HCT116 (cell line): ENCODE results near the gene SUV39H2. TPM values are rescaled to one million over a fixed set of nuclear protein-coding genes. Genes with fewer than 3 reads are reported as not detected.

ENCODE experiments used
- ATAC-seq: fragments of 200-7000 bp; cut with Tn5 transposase; 2 replicates; pipeline ENCODE4 v1.9.1; 2020; ENCODE audit warnings: mild to moderate bottlenecking, moderate library complexity
- BruUV-seq: library from RNA; stranded (reverse); fragments of 400-500 nt; replicated peaks from 2 replicates; lab custom pipeline; 2021; lab: Mats Ljungman, UMichigan
- CTCF ChIA-PET: fragments of 300-600 bp; sonication (Branson Sonifier 250); formaldehyde crosslinking; loops from one replicate; lab custom pipeline; 2021; ENCODE audit warnings: antibody characterized with exemption; lab: Charles Lee
- POLR2A ChIA-PET: fragments of 300-600, 350-600 bp; sonication (Branson Sonifier 250); formaldehyde crosslinking; loops from one replicate; lab custom pipeline; 2021; ENCODE audit warnings: antibody characterized with exemption; lab: Charles Lee
- RAD21 ChIA-PET, 2 experiments: fragments of 300-600 bp; sonication (Branson Sonifier 250); formaldehyde crosslinking; loops; one replicate each; lab custom pipeline; 2023; ENCODE audit warnings: low total read pairs in 2 of 2; ENCODE audit not compliant: uncharacterized antibody in 2 of 2, unreplicated experiment in 2 of 2, low non-redundant PET in 1 of 2; lab: Charles Lee
- DNase-seq: peaks from one replicate; pipeline ENCODE4 v3.0.0-alpha.2; 2010; ENCODE audit warnings: low read depth, low spot score
- H2AFZ ChIP-seq: fragments of 200-600 bp; shearing (Covaris generic), sonication (generic); 2 replicates; pipeline ENCODE4 v1.6.1; 2017; ENCODE audit warnings: low read depth, mixed run types, mixed read lengths, antibody characterized with exemption, low read length; ENCODE audit not compliant: poor library complexity, severe bottlenecking
- H3K27ac ChIP-seq: 2 replicates; pipeline ENCODE4 v1.5.1; 2012; ENCODE audit warnings: low read depth, low read length
- H3K27me3 ChIP-seq: fragments of 200-600 bp; sonication (generic); 2 replicates; pipeline ENCODE4 v1.6.1; 2016; ENCODE audit warnings: mixed run types, low read length, mixed read lengths; ENCODE audit not compliant: insufficient read depth
- H3K36me3 ChIP-seq, 2 experiments: fragments of 200-500 bp in 1 of 2; fragments of 200-600 bp in 1 of 2; sonication (Bioruptor generic) in 1 of 2; sonication (generic) in 1 of 2; 2 replicates each; pipeline versions ENCODE4 v1.5.1 to v1.6.1; 2014 to 2016; ENCODE audit warnings: low read length in 2 of 2, inconsistent platforms in 1 of 2, mixed read lengths in 1 of 2, mixed run types in 1 of 2; ENCODE audit not compliant: insufficient read depth in 2 of 2, control insufficient read depth in 1 of 2
- H3K4me1 ChIP-seq, 2 experiments: fragments of 200-600 bp in 1 of 2; sonication (generic) in 1 of 2; 2 replicates each; pipeline versions ENCODE4 v1.5.1 to v1.6.1; 2012 to 2017; ENCODE audit warnings: low read length in 2 of 2, inconsistent platforms in 1 of 2, mild to moderate bottlenecking in 1 of 2, mixed read lengths in 1 of 2, mixed run types in 1 of 2, moderate library complexity in 1 of 2; ENCODE audit not compliant: insufficient read depth in 2 of 2, control insufficient read depth in 1 of 2
- H3K4me2 ChIP-seq: fragments of 200-600 bp; sonication (generic); 2 replicates; pipeline ENCODE4 v1.6.1; 2017; ENCODE audit warnings: mixed run types, low read length, mixed read lengths
- H3K4me3 ChIP-seq, 2 experiments: fragments of 200-600 bp in 1 of 2; sonication (generic) in 1 of 2; replicated peaks in 1 of 2; 2 replicates each; pipeline ENCODE4 v1.5.1; 2011 to 2016; ENCODE audit warnings: low read length in 2 of 2, control low read depth in 1 of 2, low read depth in 1 of 2, mild to moderate bottlenecking in 1 of 2, mixed read lengths in 1 of 2, mixed run types in 1 of 2
- H3K79me2 ChIP-seq: fragments of 200-600 bp; sonication (generic); 2 replicates; pipeline ENCODE4 v1.6.1; 2017; ENCODE audit warnings: mild to moderate bottlenecking, mixed run types, low read length, moderate library complexity, mixed read lengths; ENCODE audit not compliant: insufficient read depth
- H3K9ac ChIP-seq: fragments of 200-600 bp; sonication (generic); 2 replicates; pipeline ENCODE4 v1.6.1; 2016; ENCODE audit warnings: low read length, mixed read lengths
- H3K9me2 ChIP-seq: fragments of 200-600 bp; sonication (generic), shearing (Covaris generic); 2 replicates; pipeline ENCODE4 v1.6.1; 2017; ENCODE audit warnings: mixed run types, mild to moderate bottlenecking, moderate library complexity; ENCODE audit not compliant: insufficient read depth
- H3K9me3 ChIP-seq, 2 experiments: fragments of 200-500 bp in 1 of 2; fragments of 200-600 bp in 1 of 2; sonication (Bioruptor generic) in 1 of 2; sonication (generic) in 1 of 2; 2 replicates each; pipeline ENCODE4 v1.6.1; 2014 to 2017; ENCODE audit warnings: low read length in 2 of 2, mixed read lengths in 2 of 2, inconsistent platforms in 1 of 2, low read depth in 1 of 2, mild to moderate bottlenecking in 1 of 2, mixed run types in 1 of 2, moderate library complexity in 1 of 2; ENCODE audit not compliant: control insufficient read depth in 1 of 2, insufficient read depth in 1 of 2
- H4K20me1 ChIP-seq: fragments of 200-600 bp; sonication (generic), shearing (Covaris generic); 2 replicates; pipeline ENCODE4 v1.6.1; 2017; ENCODE audit warnings: mixed run types, mild to moderate bottlenecking, moderate library complexity; ENCODE audit not compliant: insufficient read depth
- ATF3 ChIP-seq: IDR thresholded peaks from 2 replicates; pipeline ENCODE4 v1.6.1; 2012
- CBX3 ChIP-seq: IDR thresholded peaks from 2 replicates; pipeline ENCODE4 v1.6.1; 2012; ENCODE audit warnings: low read depth
- EGR1 ChIP-seq: IDR thresholded peaks from 2 replicates; pipeline ENCODE4 v1.6.1; 2012; ENCODE audit warnings: low read depth
- ELF1 ChIP-seq: IDR thresholded peaks from 2 replicates; pipeline ENCODE4 v1.6.1; 2012; ENCODE audit warnings: low read depth, borderline replicate concordance
- EZH2 ChIP-seq: fragments of 200-600 bp; sonication (generic); IDR thresholded peaks from 2 replicates; pipeline ENCODE4 v1.6.1; 2017; ENCODE audit warnings: antibody characterized with exemption, mixed run types
- FOSL1 ChIP-seq: IDR thresholded peaks from 2 replicates; pipeline ENCODE4 v1.6.1; 2012; ENCODE audit warnings: low read depth
- JUND ChIP-seq: IDR thresholded peaks from 2 replicates; pipeline ENCODE4 v1.6.1; 2012
- POLR2A ChIP-seq: IDR thresholded peaks from 2 replicates; pipeline ENCODE4 v1.7.0; 2011; ENCODE audit warnings: borderline replicate concordance; ENCODE audit not compliant: insufficient read depth, insufficient read length; ENCODE audit errors: extremely low read depth
- POLR2AphosphoS5 ChIP-seq: IDR thresholded peaks from 2 replicates; pipeline ENCODE4 v1.6.1; 2011; ENCODE audit warnings: mild to moderate bottlenecking, low read depth, low read length, moderate library complexity
- RAD21 ChIP-seq: IDR thresholded peaks from 2 replicates; pipeline ENCODE4 v1.6.1; 2012; ENCODE audit warnings: low read depth, mild to moderate bottlenecking
- SIN3A ChIP-seq: IDR thresholded peaks from 2 replicates; pipeline ENCODE4 v1.6.1; 2012; ENCODE audit warnings: low read depth
- SP1 ChIP-seq: IDR thresholded peaks from 2 replicates; pipeline ENCODE4 v1.6.1; 2012; ENCODE audit warnings: low read depth
- SRF ChIP-seq: IDR thresholded peaks from 2 replicates; pipeline ENCODE4 v1.6.1; 2012; ENCODE audit warnings: low read depth
- TCF7L2 ChIP-seq: IDR thresholded peaks from 2 replicates; pipeline ENCODE4 v1.7.0; 2011; ENCODE audit warnings: borderline replicate concordance, inconsistent platforms; ENCODE audit not compliant: insufficient read depth, insufficient read length; ENCODE audit errors: extremely low read depth
- YY1 ChIP-seq: IDR thresholded peaks from 2 replicates; pipeline ENCODE4 v1.6.1; 2011; ENCODE audit warnings: low read length, low read depth, moderate library complexity, mild to moderate bottlenecking; ENCODE audit not compliant: insufficient replicate concordance; ENCODE audit errors: extremely low read depth
- ZFX ChIP-seq: fragments of 450-650 bp; IDR thresholded peaks from 2 replicates; pipeline ENCODE4 v1.6.1; 2017
- ZNF274 ChIP-seq: fragments of 200-500 bp; sonication (Bioruptor generic); IDR thresholded peaks from 2 replicates; pipeline ENCODE4 v1.6.1; 2014; ENCODE audit warnings: mild to moderate bottlenecking, low read depth, low read length, inconsistent platforms
- intact Hi-C: fragments of 100-400 bp; cut with micrococcal nuclease; formaldehyde crosslinking; loops from 2 replicates; pipeline ENCODE4 v1.10.0; 2022
- total RNA-seq: library from RNA; stranded (reverse); gene quantifications from one replicate; pipeline ENCODE4 v1.2.1, GENCODE V29; 2021; ENCODE audit not compliant: unreplicated experiment
- TF ChIP-seq, protein P1 (sequence below): IDR thresholded peaks from 2 replicates; pipeline ENCODE4 v1.6.1; 2011; ENCODE audit warnings: mild to moderate bottlenecking, low read length, moderate library complexity; ENCODE audit not compliant: insufficient replicate concordance; ENCODE audit errors: extremely low read depth
- TF ChIP-seq, protein P2 (sequence below): IDR thresholded peaks from 2 replicates; pipeline ENCODE4 v1.6.1; 2012
- TF ChIP-seq, protein P3 (sequence below), 3 experiments: fragments of 200-600 bp in 1 of 3; sonication (generic) in 1 of 3; IDR thresholded peaks in 2 of 3; conservative IDR thresholded peaks in 1 of 3; 2 replicates each; pipeline ENCODE4 v1.5.1; 2012 to 2017; ENCODE audit warnings: low read depth in 2 of 3, low read length in 2 of 3, antibody characterized with exemption in 1 of 3, borderline replicate concordance in 1 of 3, control low read depth in 1 of 3, mild to moderate bottlenecking in 1 of 3, mixed read lengths in 1 of 3, mixed run types in 1 of 3, moderate library complexity in 1 of 3; ENCODE audit not compliant: insufficient read depth in 1 of 3

Gene SUV39H2
- total RNA-seq, 1 experiment from 2014 or later: 26.6 TPM

DNA sequence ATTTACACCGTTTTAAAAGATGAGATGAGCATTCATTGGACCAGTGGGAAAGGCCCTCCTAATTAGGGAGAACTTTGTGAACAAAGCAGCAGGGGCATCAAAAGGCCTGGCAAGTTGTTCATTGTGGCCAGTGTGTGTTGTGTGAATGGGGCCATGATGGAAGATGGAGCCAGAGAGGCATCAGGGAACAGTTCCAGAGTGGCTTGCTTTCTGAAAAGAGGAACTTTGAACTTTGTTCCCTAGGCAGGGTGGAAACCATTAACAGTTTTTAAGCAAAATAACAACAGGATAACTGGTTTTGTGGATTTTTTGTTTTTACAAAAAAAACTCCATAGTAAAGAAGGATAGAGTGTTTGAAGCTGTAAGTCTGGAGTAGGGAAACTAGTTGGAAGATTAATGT is 12.5 kb downstream of the SUV39H2 start:
- Histone ChIP-seq H3K9me3 (no peaks in the 10 kb centered on the region), H3K4me3 (no peak overlapping the region), H4K20me1 (no peaks in the 10 kb centered on the region), H3K79me2 (peaks cover 92% of the 10 kb centered on the region), H3K4me2 (no peak overlapping the region), H3K9ac (no peak overlapping the region), H3K27ac (no peak overlapping the region), H3K4me1 (no peaks in the 10 kb centered on the region), H2AFZ (no peak overlapping the region), H3K9me2 (0 out of 2 replicates have a peak, but pooled peaks cover 4% of the 10 kb centered on the region), H3K36me3 (peaks cover 0 to 8% of the 10 kb centered on the region in 2 experiments; a peak in 1 of 4 replicates), H3K27me3 (no peaks in the 10 kb centered on the region)
- ChIA-PET RAD21 (no interaction called here), POLR2A (no interaction called here), CTCF (interaction anchor here (2.0 kb wide), 1 partner anchor 215 kb away, joined by 6 read pairs; no protein-coding TSS in a partner anchor)
- no TSS peak for BruUV-seq
- DNase-seq (no peak), ATAC-seq (no peak)
- TF ChIP-seq, protein P1, sequence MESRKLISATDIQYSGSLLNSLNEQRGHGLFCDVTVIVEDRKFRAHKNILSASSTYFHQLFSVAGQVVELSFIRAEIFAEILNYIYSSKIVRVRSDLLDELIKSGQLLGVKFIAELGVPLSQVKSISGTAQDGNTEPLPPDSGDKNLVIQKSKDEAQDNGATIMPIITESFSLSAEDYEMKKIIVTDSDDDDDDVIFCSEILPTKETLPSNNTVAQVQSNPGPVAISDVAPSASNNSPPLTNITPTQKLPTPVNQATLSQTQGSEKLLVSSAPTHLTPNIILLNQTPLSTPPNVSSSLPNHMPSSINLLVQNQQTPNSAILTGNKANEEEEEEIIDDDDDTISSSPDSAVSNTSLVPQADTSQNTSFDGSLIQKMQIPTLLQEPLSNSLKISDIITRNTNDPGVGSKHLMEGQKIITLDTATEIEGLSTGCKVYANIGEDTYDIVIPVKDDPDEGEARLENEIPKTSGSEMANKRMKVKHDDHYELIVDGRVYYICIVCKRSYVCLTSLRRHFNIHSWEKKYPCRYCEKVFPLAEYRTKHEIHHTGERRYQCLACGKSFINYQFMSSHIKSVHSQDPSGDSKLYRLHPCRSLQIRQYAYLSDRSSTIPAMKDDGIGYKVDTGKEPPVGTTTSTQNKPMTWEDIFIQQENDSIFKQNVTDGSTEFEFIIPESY: no peak
- TF ChIP-seq ELF1 (no peak), JUND (no peak), ATF3 (no peak), POLR2AphosphoS5 (no peak), RAD21 (no peak), EGR1 (no peak), SP1 (no peak), EZH2 (no peak), FOSL1 (no peak), SIN3A (no peak), TCF7L2 (no peak), SRF (no peak), ZNF274 (no peak), CBX3 (no peak), ZFX (no peak), POLR2A (no peak), YY1 (no peak)
- TF ChIP-seq, protein P2, sequence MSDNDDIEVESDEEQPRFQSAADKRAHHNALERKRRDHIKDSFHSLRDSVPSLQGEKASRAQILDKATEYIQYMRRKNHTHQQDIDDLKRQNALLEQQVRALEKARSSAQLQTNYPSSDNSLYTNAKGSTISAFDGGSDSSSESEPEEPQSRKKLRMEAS: no peak
- TF ChIP-seq, protein P3, sequence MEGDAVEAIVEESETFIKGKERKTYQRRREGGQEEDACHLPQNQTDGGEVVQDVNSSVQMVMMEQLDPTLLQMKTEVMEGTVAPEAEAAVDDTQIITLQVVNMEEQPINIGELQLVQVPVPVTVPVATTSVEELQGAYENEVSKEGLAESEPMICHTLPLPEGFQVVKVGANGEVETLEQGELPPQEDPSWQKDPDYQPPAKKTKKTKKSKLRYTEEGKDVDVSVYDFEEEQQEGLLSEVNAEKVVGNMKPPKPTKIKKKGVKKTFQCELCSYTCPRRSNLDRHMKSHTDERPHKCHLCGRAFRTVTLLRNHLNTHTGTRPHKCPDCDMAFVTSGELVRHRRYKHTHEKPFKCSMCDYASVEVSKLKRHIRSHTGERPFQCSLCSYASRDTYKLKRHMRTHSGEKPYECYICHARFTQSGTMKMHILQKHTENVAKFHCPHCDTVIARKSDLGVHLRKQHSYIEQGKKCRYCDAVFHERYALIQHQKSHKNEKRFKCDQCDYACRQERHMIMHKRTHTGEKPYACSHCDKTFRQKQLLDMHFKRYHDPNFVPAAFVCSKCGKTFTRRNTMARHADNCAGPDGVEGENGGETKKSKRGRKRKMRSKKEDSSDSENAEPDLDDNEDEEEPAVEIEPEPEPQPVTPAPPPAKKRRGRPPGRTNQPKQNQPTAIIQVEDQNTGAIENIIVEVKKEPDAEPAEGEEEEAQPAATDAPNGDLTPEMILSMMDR (IDR thresholded peaks at IDR 0.05 in 2 of 3, conservative IDR thresholded peaks at IDR 0.05 in 1 of 3; ENCODE audit: borderline replicate concordance in 1 of 3, insufficient read depth in 1 of 3, low read depth in 2 of 3, low read length in 2 of 3): no peak
- intact Hi-C loops: no loop called here
